HL-60 (cell line): ENCODE measurements around the gene SLC23A3.

Source experiments
- POLR2AphosphoS5 ChIP-seq: IDR thresholded peaks from 2 replicates; pipeline ENCODE4 v1.6.1; 2012; ENCODE audit warnings: low read depth
- TF ChIP-seq, protein P1 (sequence below): IDR thresholded peaks from one replicate; pipeline ENCODE4 v1.5.1; 2011; ENCODE audit warnings: low read length, control low read depth, inconsistent platforms; ENCODE audit not compliant: insufficient read depth

DNA sequence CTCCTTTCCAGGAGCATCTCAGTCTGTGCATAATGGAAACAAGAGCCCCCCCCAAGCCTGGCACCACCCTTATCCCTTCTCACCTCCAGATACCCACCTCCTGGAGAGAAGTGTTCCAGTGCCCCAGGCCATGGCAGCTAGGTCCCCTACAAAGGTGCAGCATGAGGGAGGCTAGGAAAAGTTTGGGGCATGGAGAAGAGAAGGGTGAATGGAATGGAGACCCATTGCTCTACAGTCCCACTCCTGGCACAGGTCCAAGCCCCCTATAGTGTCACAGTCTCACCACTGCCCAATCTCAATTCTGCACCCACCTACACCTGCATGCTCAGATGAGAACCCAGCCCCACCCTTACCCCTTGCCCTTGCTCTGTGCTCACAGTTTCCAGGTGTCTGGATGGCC lies 897 bp downstream of the SLC23A3 start:
- TF ChIP-seq, protein P1, sequence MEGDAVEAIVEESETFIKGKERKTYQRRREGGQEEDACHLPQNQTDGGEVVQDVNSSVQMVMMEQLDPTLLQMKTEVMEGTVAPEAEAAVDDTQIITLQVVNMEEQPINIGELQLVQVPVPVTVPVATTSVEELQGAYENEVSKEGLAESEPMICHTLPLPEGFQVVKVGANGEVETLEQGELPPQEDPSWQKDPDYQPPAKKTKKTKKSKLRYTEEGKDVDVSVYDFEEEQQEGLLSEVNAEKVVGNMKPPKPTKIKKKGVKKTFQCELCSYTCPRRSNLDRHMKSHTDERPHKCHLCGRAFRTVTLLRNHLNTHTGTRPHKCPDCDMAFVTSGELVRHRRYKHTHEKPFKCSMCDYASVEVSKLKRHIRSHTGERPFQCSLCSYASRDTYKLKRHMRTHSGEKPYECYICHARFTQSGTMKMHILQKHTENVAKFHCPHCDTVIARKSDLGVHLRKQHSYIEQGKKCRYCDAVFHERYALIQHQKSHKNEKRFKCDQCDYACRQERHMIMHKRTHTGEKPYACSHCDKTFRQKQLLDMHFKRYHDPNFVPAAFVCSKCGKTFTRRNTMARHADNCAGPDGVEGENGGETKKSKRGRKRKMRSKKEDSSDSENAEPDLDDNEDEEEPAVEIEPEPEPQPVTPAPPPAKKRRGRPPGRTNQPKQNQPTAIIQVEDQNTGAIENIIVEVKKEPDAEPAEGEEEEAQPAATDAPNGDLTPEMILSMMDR: no peak
- TF ChIP-seq POLR2AphosphoS5: no peak
